Measurements from ENCODE around the gene MRPL3.
"Not testable (repeated sequence)": the region's sequence is repeated elsewhere in the genome, so short reads cannot be mapped to it uniquely, and the experiment has no call there.

MRPL3 gene

GRCh38 chr3:131491775-131492174 lies 11.0 kb downstream of the MRPL3 start:
- no peak for DNase-seq

- DNase-seq = no peak
Observed at GRCh38 chr3:131491084-131491483, 11.7 kb downstream of the MRPL3 start.

DNA sequence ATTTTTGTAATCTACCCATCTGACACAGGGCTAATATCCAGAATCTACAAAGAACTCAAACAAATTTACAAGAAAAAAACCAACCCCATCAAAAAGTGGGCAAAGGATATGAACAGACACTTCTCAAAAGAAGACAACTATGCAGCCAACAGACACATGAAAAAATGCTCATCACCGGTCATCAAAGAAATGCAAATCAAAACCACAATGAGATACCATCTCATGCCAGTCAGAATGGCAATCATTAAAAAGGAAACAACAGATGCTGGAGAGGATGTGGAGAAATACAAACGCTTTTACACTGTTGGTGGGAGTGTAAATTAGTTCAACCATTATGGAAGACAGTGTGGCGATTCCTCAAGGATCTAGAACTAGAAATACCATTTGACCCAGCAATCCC lies 16.2 kb downstream of the MRPL3 start:
- DNase-seq = not testable (repeated sequence)

GRCh38 chr3:131485119-131485518 lies 17.7 kb downstream of the MRPL3 start:
- no peak for DNase-seq

- DNase-seq = no peak
Observed at GRCh38 chr3:131484496-131485111, 18.2 kb downstream of the MRPL3 start.

DNA sequence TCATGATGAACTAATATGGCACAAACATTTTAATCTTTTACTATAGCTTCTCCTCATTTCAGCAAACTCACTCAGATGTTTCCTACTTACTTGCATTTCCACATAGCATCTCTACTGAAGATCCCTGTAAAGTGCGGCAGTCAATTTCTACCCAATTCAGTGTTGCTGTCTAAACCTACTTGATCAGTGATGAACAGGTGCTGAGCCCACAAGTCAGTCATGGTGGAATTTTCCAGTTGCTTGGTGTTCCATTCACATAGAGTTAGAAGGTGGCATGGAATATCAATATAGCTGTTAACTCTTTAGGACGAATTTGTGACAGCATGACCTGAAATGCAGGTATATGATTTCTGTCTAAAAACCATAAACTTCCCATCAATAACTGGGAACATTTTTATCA lies 22.7 kb downstream of the MRPL3 start:
- no peak for DNase-seq

GRCh38 chr3:131477813-131478212 lies 25.0 kb downstream of the MRPL3 start:
- no peak for DNase-seq

- no peak for DNase-seq
Observed at GRCh38 chr3:131474115-131474514, 28.7 kb downstream of the MRPL3 start.

DNA sequence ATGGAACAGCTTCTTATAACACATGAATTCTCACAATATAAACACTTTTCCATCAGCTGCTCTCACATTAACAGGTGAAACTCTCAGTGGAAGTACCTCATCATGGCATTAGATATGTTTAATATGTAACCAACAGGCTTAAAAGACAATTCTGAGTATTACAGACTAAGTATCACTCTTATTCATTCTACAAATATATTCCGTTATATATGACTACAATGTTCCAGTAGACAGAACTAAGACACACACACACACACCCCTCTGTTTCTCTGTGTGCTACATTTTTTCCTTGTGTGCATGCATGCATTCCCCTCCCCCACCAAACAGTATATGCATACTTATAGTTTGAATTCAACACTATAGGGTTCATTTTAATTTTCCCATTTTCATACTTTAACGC lies 32.4 kb downstream of the MRPL3 start:
- DNase-seq = no peak

- DNase-seq = no peak
Observed at GRCh38 chr3:131458653-131459052, 44.1 kb downstream of the MRPL3 start.

GRCh38 chr3:131457220-131457619 lies 45.6 kb downstream of the MRPL3 start:
- DNase-seq = no peak

GRCh38 chr3:131454501-131454900 lies 48.3 kb downstream of the MRPL3 start:
- DNase-seq = no peak

DNA sequence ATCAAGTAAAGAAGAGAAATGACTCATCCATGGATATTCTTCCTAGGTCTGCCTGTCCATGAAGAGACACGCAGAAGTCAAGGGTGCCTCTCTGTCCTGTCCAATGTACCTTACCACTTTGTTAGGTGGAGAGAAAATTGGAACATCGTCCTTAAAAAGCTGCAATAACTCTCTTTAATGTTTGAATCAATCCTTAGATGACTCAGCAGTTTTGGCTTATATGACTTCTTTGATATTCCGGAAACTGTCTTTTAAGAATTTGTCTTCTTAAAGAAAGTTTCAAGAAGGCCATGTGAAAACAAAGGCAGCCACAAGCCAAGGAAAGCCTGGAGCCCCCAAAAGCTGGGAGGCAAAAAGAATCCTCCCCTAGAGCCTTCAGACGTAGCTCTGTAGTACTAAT lies 49.2 kb downstream of the MRPL3 start:
- no peak for DNase-seq

DNA sequence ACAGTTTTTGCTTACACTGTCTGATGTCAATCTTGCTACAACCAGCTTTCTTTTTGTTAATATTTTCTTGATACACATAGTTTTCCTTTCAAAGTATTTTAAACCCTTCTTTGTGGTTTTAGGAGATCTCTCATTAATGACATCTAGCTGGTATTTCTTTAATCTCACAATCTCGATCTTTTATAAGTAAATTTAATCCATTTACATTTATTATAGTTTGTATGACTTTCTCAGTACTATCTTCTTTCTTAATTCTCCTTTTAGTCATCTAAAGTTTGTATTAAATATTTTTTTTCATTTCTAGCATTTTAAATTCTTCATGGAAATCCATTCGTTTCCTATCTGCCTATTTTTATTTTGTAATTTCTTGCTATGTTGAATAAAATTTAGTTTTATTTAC lies 55.4 kb downstream of the MRPL3 start:
- no peak for DNase-seq

DNA sequence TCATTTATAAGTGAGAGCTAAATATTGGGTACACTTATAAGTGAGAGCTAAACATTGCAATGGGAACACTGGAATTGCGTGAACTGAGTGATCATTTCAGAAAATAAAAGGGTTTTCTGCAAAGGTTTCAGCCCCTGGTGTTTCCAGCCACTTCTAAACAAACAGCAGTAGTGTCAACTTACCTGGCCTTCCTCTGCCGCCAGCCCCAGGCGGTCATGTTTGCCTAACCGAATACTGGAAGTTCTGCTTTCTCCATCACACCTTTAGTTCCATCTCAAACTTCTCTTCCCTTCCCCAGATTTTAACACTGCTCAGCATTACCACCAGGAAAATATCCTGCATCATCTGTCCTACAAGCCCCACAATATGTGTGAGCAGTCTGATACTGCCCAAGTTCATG lies 58.6 kb downstream of the MRPL3 start:
- DNase-seq = no peak

- DNase-seq = no peak
Observed at GRCh38 chr3:131439084-131439483, 63.7 kb downstream of the MRPL3 start.

GRCh38 chr3:131435000-131435399 lies 67.8 kb downstream of the MRPL3 start:
- DNase-seq = no peak

- DNase-seq = no peak
Observed at GRCh38 chr3:131432441-131432840, 70.3 kb downstream of the MRPL3 start.

DNA sequence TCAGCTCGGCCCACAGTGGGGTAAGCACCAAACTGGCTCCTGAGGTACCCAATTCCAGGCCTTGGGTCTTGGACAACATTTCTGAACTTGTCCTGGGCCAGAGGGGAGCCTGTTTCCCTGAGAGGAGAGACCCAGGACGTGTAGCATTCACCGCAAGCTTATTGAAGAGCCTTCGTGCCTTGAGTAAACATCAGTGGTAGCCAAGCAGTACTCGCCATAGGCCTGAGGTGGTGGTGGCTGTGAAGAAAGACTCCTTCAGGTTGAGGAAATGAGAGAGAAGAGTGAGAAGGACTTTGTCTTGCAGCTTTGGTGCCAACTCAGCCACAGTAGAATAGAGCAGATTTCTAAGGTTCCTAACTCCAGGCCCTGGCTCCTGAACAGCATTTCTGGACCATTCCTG lies 71.0 kb downstream of the MRPL3 start:
- DNase-seq = no peak

DNA sequence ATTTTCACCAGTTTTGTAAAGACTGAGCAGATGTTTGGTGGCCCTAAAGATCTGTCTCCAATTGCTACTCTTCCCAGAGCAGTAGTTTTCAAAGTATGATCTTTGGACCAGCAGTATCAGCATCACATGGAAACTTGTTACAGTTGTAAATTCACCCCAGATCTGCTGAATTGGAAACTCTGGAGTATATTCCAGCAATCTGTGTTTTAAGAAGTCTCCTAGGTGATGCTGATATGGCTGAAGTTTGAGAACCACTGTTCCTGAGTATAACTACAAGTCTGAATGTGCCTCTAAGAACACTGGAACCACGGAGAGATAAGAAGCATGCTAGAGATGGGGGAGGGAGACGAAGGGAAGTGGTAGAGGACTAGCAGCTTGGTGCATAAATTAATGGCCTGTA lies 75.5 kb downstream of the MRPL3 start:
- no peak for DNase-seq

GRCh38 chr3:131421957-131422498 lies 80.7 kb downstream of the MRPL3 start:
- no peak for DNase-seq

DNA sequence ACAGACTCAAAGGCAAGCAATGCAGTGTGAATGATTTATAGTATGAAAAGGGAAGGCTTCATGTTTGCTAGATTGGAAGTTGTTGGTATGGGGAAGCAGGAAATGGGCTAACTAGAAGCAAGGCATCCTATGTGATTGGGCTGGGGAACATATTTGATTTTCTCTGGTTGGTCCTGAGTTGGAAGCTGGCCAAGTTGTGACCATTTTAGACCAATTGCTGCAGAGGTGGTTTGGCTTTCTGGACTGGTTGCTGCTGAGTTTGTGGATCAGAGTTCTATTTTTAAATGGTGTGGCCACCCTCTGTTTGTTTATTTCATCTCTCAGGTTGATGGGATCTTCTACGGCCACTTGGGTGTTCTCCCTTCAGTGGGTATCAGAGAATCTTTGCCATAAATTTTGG lies 81.5 kb downstream of the MRPL3 start:
- no peak for DNase-seq

- no peak for DNase-seq
Observed at GRCh38 chr3:131417751-131418150, 85.0 kb downstream of the MRPL3 start.

Data from activated gamma-delta T cell (primary cell).